Measurements from ENCODE around the gene KIF19. TPM values are rescaled to one million over a fixed set of nuclear protein-coding genes. Genes with fewer than 3 reads are reported as not detected.

Gene KIF19
- total RNA-seq, 3 donors from 2014 or later: 0.16 to 1.3 (median 0.44) TPM

DNA sequence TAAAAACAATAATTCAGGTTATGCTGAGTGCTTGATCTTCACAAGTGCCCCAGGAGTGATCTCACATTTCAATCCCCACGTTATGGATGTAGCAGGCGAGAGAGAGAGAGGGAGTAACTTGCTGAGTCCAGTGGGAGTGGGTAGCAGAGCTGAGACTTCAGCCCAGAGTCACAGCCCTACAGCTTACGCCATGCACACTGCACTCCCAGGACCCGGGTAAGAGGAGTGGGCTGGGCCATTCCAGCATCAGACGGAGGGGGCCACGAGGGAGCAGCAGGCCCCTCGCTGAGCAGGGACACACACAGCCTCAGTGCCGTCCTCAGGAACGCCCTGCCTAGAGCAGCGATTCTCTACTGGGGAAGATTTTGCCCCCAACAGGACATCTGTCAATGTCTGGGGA, 9.8 kb upstream of the KIF19 start:
- H3K36me3 ChIP-seq: no peaks in the 10 kb centered on the region
- DNase-seq (ENCODE audit: low spot score in 2 of 2): no peak
- TF ChIP-seq, protein P1, sequence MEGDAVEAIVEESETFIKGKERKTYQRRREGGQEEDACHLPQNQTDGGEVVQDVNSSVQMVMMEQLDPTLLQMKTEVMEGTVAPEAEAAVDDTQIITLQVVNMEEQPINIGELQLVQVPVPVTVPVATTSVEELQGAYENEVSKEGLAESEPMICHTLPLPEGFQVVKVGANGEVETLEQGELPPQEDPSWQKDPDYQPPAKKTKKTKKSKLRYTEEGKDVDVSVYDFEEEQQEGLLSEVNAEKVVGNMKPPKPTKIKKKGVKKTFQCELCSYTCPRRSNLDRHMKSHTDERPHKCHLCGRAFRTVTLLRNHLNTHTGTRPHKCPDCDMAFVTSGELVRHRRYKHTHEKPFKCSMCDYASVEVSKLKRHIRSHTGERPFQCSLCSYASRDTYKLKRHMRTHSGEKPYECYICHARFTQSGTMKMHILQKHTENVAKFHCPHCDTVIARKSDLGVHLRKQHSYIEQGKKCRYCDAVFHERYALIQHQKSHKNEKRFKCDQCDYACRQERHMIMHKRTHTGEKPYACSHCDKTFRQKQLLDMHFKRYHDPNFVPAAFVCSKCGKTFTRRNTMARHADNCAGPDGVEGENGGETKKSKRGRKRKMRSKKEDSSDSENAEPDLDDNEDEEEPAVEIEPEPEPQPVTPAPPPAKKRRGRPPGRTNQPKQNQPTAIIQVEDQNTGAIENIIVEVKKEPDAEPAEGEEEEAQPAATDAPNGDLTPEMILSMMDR (IDR thresholded peaks at IDR 0.05): no peak
- TF ChIP-seq POLR2A (IDR thresholded peaks at IDR 0.05) (no peak), POLR2AphosphoS5 (IDR thresholded peaks at IDR 0.05) (no peak)
- intact Hi-C loops (cut with DNase I; ENCODE audit: low total_unique reads): loop anchor here (5.0 kb wide), 1 partner anchor 549 kb away; no protein-coding TSS in a partner anchor
- H3K27me3 ChIP-seq: peaks cover 0 to 3% of the 10 kb centered on the region in 2 donors
- no peak overlapping the region for H3K27ac ChIP-seq
- no peaks in the 10 kb centered on the region for H3K4me1 ChIP-seq
- no peak overlapping the region for H3K4me3 ChIP-seq
- H3K9me3 ChIP-seq: peaks cover 0 to 6% of the 10 kb centered on the region in 2 donors

DNA sequence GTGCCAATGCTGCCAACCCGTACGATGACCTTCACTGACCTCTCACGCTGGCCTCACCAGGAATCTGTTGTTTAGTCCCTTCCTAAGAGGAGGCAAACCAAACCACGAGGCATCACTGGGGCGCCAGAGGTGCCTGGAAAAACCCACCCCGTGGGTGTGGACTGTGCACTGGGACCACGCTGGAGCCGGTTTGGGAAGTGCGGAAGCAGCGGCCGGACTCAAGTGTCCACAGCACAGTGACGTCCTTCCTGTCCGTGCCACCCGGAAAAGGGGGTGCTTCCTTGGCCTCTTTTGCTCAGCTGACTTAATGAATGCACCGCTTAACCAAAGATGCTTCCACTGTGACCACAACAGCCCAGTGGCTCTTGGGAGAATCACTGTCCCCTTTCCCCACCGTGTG, 9.0 kb upstream of the KIF19 start:
- Histone ChIP-seq H3K4me3 (no peak overlapping the region), H3K4me1 (no peaks in the 10 kb centered on the region), H3K36me3 (no peaks in the 10 kb centered on the region), H3K9me3 (peaks cover 0 to 6% of the 10 kb centered on the region in 2 donors), H3K27ac (no peak overlapping the region), H3K27me3 (peaks cover 0 to 3% of the 10 kb centered on the region in 2 donors)
- intact Hi-C loops (cut with DNase I; ENCODE audit: low total_unique reads): loop anchor here (5.0 kb wide), 1 partner anchor 550 kb away; no protein-coding TSS in a partner anchor
- DNase-seq (ENCODE audit: low spot score in 2 of 2): no peak
- TF ChIP-seq POLR2AphosphoS5 (IDR thresholded peaks at IDR 0.05) (no peak), POLR2A (IDR thresholded peaks at IDR 0.05) (no peak)
- TF ChIP-seq, protein P1 (IDR thresholded peaks at IDR 0.05): no peak

DNA sequence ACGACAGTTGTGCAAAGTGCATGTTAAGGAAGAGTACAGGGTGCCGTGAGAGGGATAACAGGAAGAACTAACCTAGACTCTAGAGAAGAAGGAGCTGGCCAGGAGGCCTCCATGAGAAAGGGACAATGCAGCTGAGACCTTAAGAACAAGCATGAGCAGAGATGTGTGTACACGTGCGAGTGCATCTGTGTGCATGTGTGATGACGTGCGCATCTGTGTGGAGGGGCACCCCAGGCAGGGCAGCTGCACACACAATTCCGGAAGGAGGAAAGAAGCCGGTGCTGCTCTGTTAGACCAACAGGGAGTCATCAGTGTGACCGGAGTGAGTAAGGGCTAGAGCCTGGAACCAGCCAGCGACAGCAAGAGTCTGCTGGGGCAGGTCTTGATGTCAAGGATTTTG, 7.6 kb upstream of the KIF19 start:
- intact Hi-C loops (cut with DNase I; ENCODE audit: low total_unique reads): loop anchor here (5.0 kb wide), 1 partner anchor 551 kb away; no protein-coding TSS in a partner anchor
- Histone ChIP-seq H3K27me3 (no peaks in the 10 kb centered on the region), H3K27ac (no peak overlapping the region), H3K4me1 (no peaks in the 10 kb centered on the region), H3K36me3 (no peaks in the 10 kb centered on the region), H3K9me3 (no peaks in the 10 kb centered on the region), H3K4me3 (no peak overlapping the region)
- TF ChIP-seq POLR2A (IDR thresholded peaks at IDR 0.05) (no peak), POLR2AphosphoS5 (IDR thresholded peaks at IDR 0.05) (no peak)
- TF ChIP-seq, protein P1 (IDR thresholded peaks at IDR 0.05): no peak
- no peak for DNase-seq (ENCODE audit: low spot score in 2 of 2)

DNA sequence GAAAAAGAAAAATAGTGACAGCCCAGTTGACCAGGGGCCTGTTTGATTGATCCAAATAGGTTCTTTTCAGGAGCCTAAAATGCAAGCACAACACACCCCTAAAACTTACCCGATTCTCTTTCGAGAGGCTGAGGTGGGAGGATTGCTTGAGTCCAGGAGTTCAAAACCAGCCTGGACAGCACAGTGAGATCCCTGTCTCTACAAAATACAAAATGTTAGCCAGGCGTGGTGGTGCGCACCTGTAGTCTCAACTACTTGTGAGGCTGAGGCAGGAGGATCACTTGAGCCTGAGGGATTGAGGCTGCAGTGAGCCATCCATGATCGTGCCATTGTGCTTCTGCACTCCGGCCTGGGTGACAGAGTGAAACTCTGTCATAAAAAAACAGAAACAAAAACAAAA, 1.5 kb upstream of the KIF19 start:
- Histone ChIP-seq H3K4me1 (no peaks in the 10 kb centered on the region), H3K36me3 (no peaks in the 10 kb centered on the region), H3K27me3 (peaks cover 0 to 20% of the 10 kb centered on the region in 2 donors), H3K9me3 (no peaks in the 10 kb centered on the region), H3K4me3 (no peak overlapping the region), H3K27ac (no peak overlapping the region)
- DNase-seq (ENCODE audit: low spot score in 2 of 2): no peak
- intact Hi-C loops (cut with DNase I; ENCODE audit: low total_unique reads): no loop called here
- TF ChIP-seq POLR2A (IDR thresholded peaks at IDR 0.05): no peak
- no peak for TF ChIP-seq POLR2AphosphoS5 (IDR thresholded peaks at IDR 0.05)
- TF ChIP-seq, protein P1 (IDR thresholded peaks at IDR 0.05): no peak

DNA sequence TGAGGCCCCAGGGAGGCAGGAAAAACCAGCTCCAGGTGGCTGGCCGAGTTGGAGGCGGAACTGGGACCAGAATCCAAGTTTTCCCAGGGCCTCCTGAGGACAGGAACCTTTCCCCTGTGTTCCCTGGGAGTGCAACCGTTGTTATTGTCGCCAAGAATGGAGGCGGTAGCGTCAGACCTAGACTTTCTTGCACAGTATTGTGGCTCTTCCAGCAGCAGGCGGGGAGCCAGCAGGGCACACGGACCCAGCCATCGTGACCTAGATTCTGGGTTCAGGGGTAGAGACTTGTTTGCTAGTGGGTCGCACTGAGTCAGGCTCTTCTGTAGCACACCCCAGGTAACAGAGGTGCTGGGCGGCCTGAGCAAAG, 667 bp upstream of the KIF19 start:
- TF ChIP-seq POLR2A (IDR thresholded peaks at IDR 0.05): no peak
- TF ChIP-seq POLR2AphosphoS5 (IDR thresholded peaks at IDR 0.05): no peak
- TF ChIP-seq, protein P1 (IDR thresholded peaks at IDR 0.05): no peak
- H3K27me3 ChIP-seq: peaks cover 0 to 24% of the 10 kb centered on the region in 2 donors
- H3K4me1 ChIP-seq: no peaks in the 10 kb centered on the region
- H3K4me3 ChIP-seq: peak overlapping the region in 2 of 3 donors; percentile 39 to 62
- no peaks in the 10 kb centered on the region for H3K36me3 ChIP-seq
- no peak overlapping the region for H3K27ac ChIP-seq
- DNase-seq (ENCODE audit: low spot score in 2 of 2): no peak
- intact Hi-C loops (cut with DNase I; ENCODE audit: low total_unique reads): no loop called here
- no peaks in the 10 kb centered on the region for H3K9me3 ChIP-seq

Data from breast epithelium (tissue), 4 donors.